GM12878 (cell line): ENCODE data around the gene NPIPB6. TPM values are rescaled to one million over a fixed set of nuclear protein-coding genes. Genes with fewer than 3 reads are reported as not detected.

Experiments
- ATAC-seq: fragments of 200-7000 bp; cut with Tn5 transposase; 3 replicates; pipeline ENCODE4 v1.9.1; 2020; ENCODE audit warnings: mild to moderate bottlenecking, moderate library complexity
- BruUV-seq: library from RNA; stranded (reverse); fragments of 400-500 nt; replicated peaks from 2 replicates; lab custom pipeline; 2021; lab: Mats Ljungman, UMichigan
- CTCF ChIA-PET: fragments of 300-600 bp; sonication (Branson Sonifier 250); formaldehyde crosslinking; extraction: SDS; loops from one replicate; lab custom pipeline; 2021; ENCODE audit warnings: inconsistent platforms; lab: Yijun Ruan, JAX
- POLR2A ChIA-PET: fragments of 350-600 bp; formaldehyde crosslinking; extraction: SDS; loops from one replicate; lab custom pipeline; 2021; ENCODE audit warnings: inconsistent platforms; lab: Charles Lee
- RAD21 ChIA-PET: fragments of 300-600 bp; sonication (Branson Sonifier 250); formaldehyde crosslinking; loops from one replicate; lab custom pipeline; 2023; ENCODE audit warnings: antibody characterized with exemption; ENCODE audit not compliant: unreplicated experiment; lab: Charles Lee
- SMC1A ChIA-PET: fragments of 300-600 bp; sonication (Branson Sonifier 250); formaldehyde crosslinking; loops from one replicate; lab custom pipeline; 2023; ENCODE audit not compliant: unreplicated experiment, uncharacterized antibody; lab: Charles Lee
- DNase-seq: peaks from one replicate; pipeline ENCODE4 v3.0.0-alpha.2; 2011; ENCODE audit warnings: low read depth, low spot score
- FAIRE-seq: peaks from 3 replicates; lab custom pipeline; 2011; peaks lifted over from hg19 to GRCh38; lab: Jason Lieb, UNC
- H2AFZ ChIP-seq: 2 replicates; pipeline ENCODE4 v1.6.0; 2011; ENCODE audit warnings: low read depth, low read length, control low read depth; ENCODE audit not compliant: control insufficient read depth
- H3K27ac ChIP-seq: 2 replicates; pipeline ENCODE4 v1.5.1; 2011; ENCODE audit warnings: control low read depth; ENCODE audit not compliant: control insufficient read depth, insufficient read depth
- H3K27me3 ChIP-seq, 2 experiments: replicated peaks in 1 of 2; 2 replicates each; pipeline versions ENCODE4 v1.6.0 to v1.6.1; 2011; ENCODE audit warnings: low read length in 1 of 2; ENCODE audit not compliant: control insufficient read depth in 2 of 2, insufficient read depth in 2 of 2
- H3K36me3 ChIP-seq, 2 experiments: 2 replicates each; pipeline ENCODE4 v1.5.1; 2011; ENCODE audit warnings: low read length in 1 of 2; ENCODE audit not compliant: control insufficient read depth in 2 of 2, insufficient read depth in 2 of 2
- H3K4me1 ChIP-seq: 2 replicates; pipeline ENCODE4 v1.6.1; 2011; ENCODE audit warnings: mild to moderate bottlenecking, low read length, moderate library complexity, mixed read lengths; ENCODE audit not compliant: control insufficient read depth, insufficient read depth
- H3K4me2 ChIP-seq: 2 replicates; pipeline ENCODE4 v1.6.0; 2011; ENCODE audit warnings: control low read depth; ENCODE audit not compliant: control insufficient read depth, insufficient read depth
- H3K4me3 ChIP-seq: fragments of 200-600 bp; sonication (generic); 2 replicates; pipeline ENCODE4 v1.5.1; 2016
- H3K79me2 ChIP-seq: 2 replicates; pipeline ENCODE4 v1.6.0; 2011; ENCODE audit warnings: low read length; ENCODE audit not compliant: control insufficient read depth, insufficient read depth
- H3K9ac ChIP-seq: 2 replicates; pipeline ENCODE4 v1.8.0; 2011; ENCODE audit warnings: low read length, control low read depth, mixed read lengths; ENCODE audit not compliant: control insufficient read depth, insufficient read depth
- H3K9me3 ChIP-seq: replicated peaks from 3 replicates; pipeline ENCODE4 v1.5.1; 2011; ENCODE audit warnings: mild to moderate bottlenecking, low read length; ENCODE audit not compliant: control insufficient read depth, insufficient read depth
- H4K20me1 ChIP-seq: 2 replicates; pipeline ENCODE4 v1.6.0; 2011; ENCODE audit not compliant: control insufficient read depth, insufficient read depth
- BMI1 ChIP-seq: fragments of 450-650 bp; IDR thresholded peaks from 2 replicates; pipeline ENCODE4 v1.6.1; 2016; ENCODE audit warnings: mild to moderate bottlenecking, moderate library complexity, borderline replicate concordance
- CEBPB ChIP-seq, 2 experiments: fragments of 150-350 bp in 1 of 2; IDR thresholded peaks; 2 replicates each; pipeline ENCODE4 v1.6.1; 2012 to 2014; ENCODE audit warnings: low read depth in 2 of 2, low read length in 2 of 2, borderline replicate concordance in 1 of 2, inconsistent platforms in 1 of 2
- EP300 ChIP-seq, 2 experiments: fragments of 150-350 bp in 1 of 2; IDR thresholded peaks; 2 replicates each; pipeline ENCODE4 v1.6.1; 2011 to 2012; ENCODE audit warnings: low read depth in 2 of 2, low read length in 2 of 2, borderline replicate concordance in 1 of 2, improper control_type of control experiment in 1 of 2, inconsistent platforms in 1 of 2; ENCODE audit not compliant: control insufficient read depth in 1 of 2
- ESRRA ChIP-seq: IDR thresholded peaks from 2 replicates; pipeline ENCODE4 v1.6.1; 2012; ENCODE audit warnings: mild to moderate bottlenecking, low read length, improper control_type of control experiment
- NFYA ChIP-seq: IDR thresholded peaks from 2 replicates; pipeline ENCODE4 v1.6.1; 2011; ENCODE audit warnings: low read depth, mild to moderate bottlenecking, low read length, improper control_type of control experiment, borderline replicate concordance
- NR2F1 ChIP-seq: fragments of 450-650 bp; conservative IDR thresholded peaks from 2 replicates; pipeline ENCODE4 v1.6.1; 2017; ENCODE audit warnings: mild to moderate bottlenecking
- SMAD5 ChIP-seq: IDR thresholded peaks from 2 replicates; pipeline ENCODE4 v1.6.1; 2016; ENCODE audit warnings: antibody characterized with exemption, low read depth
- WGBS: methylation state at CpG from one replicate; pipeline ENCODE4 v1.1.6; 2016; ENCODE audit warnings: low lambda C conversion rate; ENCODE audit not compliant: insufficient replicate concordance, insufficient coverage; ENCODE audit errors: missing lambda C conversion rate; 5-methylcytosine and 5-hydroxymethylcytosine counted together
- in situ Hi-C: fragments of 300-500 bp; cut with MboI; formaldehyde crosslinking; loops from 9 replicates; pipeline ENCODE4 v1.14.3; 2018; ENCODE audit warnings: mixed read lengths
- intact Hi-C: fragments of 100-400 bp; cut with micrococcal nuclease; formaldehyde crosslinking; loops from one replicate; pipeline ENCODE4 v1.14.2; 2022; ENCODE audit not compliant: unreplicated experiment
- polyA plus RNA-seq, 11 experiments: library from polyadenylated mRNA; depleted of rRNA in 4 of 11; unstranded in 6 of 11; stranded (reverse) in 5 of 11; fragments of >200 nt; fragmentation: Nextera tagmentation in 4 of 11; fragmentation: Illumina TruSeq in 1 of 11; extraction: Ambion mirVana in 4 of 11; extraction: Trizol in 1 of 11; gene quantifications; 1 replicate in 1 of 11; 2 replicates in 10 of 11; pipeline versions ENCODE4 v1.2.1 to v1.2.3, GENCODE V29; 2011 to 2016; ENCODE audit warnings: inconsistent platforms in 2 of 11, missing spikeins in 2 of 11, low read depth in 1 of 11
- total RNA-seq, 4 experiments: library from RNA; depleted of rRNA in 3 of 4; stranded (reverse); fragments of >200 nt in 3 of 4; fragmentation: Illumina TruSeq in 1 of 4; extraction: Trizol in 1 of 4; gene quantifications; 2 replicates each; pipeline versions ENCODE4 v1.2.1 to v1.2.3, GENCODE V29; 2013 to 2021
- TF ChIP-seq, protein P1 (sequence below): fragments of 450-650 bp; formaldehyde crosslinking; IDR thresholded peaks from 2 replicates; pipeline ENCODE4 v1.4.0; 2022; ENCODE audit warnings: mild to moderate bottlenecking, moderate library complexity
- TF ChIP-seq, protein P2 (sequence below): IDR thresholded peaks from 2 replicates; pipeline ENCODE4 v1.6.1; 2012; ENCODE audit warnings: low read depth, low read length, improper control_type of control experiment

Gene NPIPB6
- total and polyA plus RNA-seq, 10 of the 15 experiments (the other 5 are each of a cell fraction or from before 2014, with no cell fraction given): 0.24 to 0.76 (median 0.44) TPM; not detected in 5

DNA sequence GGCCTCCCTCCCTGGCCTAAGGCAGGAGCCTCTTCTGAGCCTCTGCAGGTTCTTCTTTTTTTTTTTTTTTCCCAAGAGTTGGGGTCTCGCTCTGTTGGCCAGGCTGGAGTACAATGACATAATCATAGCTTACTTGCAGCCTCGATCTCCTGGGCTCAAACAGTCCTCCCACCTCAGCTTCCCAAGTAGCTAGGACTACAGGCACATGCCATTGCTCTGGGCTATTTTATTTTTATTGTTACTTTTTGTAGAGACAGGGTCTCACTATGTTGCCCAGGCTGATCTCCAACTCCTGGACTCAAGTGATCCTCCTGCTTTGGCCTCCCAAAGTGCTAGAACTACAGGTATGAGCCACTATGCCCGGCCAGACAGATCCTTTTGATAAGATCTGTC, 38.4 kb downstream of the NPIPB6 start (continued):
- TF ChIP-seq CEBPB (IDR thresholded peaks at IDR 0.05; ENCODE audit: borderline replicate concordance in 1 of 2, low read depth in 2 of 2, low read length in 2 of 2): no peak

DNA sequence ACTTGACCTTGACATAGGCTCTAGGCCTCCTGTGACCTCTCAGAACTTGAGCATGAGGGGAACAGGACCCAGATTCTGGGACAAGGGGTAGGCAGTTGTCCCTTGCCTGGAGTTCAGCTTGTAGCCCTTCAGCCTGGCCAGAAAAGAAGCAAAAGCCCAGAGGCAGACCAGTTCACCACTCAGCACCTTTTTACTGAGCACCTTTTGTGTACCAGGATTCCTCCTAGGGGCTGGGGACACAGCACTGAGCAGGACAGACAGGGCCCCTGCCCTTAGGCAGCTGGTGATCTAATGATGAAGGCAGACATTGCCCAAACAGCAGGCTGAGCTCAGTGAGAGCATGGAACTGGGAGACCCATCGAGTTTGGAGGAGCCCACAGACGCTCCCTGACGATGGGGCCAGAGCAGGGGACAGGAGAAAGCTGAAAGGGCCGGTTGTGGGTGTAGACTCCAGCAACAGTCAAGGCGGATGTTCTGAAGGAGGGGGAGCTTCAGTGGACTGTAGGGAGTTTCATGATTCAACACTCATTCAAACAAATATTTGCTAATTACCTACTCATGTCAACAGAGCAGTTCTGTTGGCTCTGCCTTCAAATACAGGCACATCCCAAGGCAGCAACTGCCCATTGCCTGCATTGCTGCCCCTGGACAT, 38.9 kb downstream of the NPIPB6 start:
- Histone ChIP-seq H3K36me3 (no peaks in the 10 kb centered on the region), H3K4me1 (no peaks in the 10 kb centered on the region), H3K27me3 (no peaks in the 10 kb centered on the region), H3K27ac (no peak overlapping the region), H3K4me2 (no peak overlapping the region), H3K79me2 (no peaks in the 10 kb centered on the region), H2AFZ (no peak overlapping the region), H3K4me3 (no peak overlapping the region), H3K9me3 (no peaks in the 10 kb centered on the region), H4K20me1 (no peaks in the 10 kb centered on the region), H3K9ac (no peak overlapping the region)
- intact Hi-C loops (no loop called here), in situ Hi-C loops (no loop called here)
- no TSS peak for BruUV-seq
- ChIA-PET RAD21 (interaction anchor here (0.8 to 1.2 kb wide), 2 partner anchors 225 to 292 kb away, joined by 3 read pairs; no protein-coding TSS in a partner anchor), POLR2A (no interaction called here), SMC1A (interaction anchor here (0.9 kb wide), 1 partner anchor 61 kb away, joined by 3 read pairs; no protein-coding TSS in a partner anchor), CTCF (interaction anchor here (0.9 to 1.5 kb wide), 3 partner anchors 46 to 292 kb away, joined by 3 read pairs; no protein-coding TSS in a partner anchor)
- no peak for TF ChIP-seq NR2F1
- TF ChIP-seq, protein P1, sequence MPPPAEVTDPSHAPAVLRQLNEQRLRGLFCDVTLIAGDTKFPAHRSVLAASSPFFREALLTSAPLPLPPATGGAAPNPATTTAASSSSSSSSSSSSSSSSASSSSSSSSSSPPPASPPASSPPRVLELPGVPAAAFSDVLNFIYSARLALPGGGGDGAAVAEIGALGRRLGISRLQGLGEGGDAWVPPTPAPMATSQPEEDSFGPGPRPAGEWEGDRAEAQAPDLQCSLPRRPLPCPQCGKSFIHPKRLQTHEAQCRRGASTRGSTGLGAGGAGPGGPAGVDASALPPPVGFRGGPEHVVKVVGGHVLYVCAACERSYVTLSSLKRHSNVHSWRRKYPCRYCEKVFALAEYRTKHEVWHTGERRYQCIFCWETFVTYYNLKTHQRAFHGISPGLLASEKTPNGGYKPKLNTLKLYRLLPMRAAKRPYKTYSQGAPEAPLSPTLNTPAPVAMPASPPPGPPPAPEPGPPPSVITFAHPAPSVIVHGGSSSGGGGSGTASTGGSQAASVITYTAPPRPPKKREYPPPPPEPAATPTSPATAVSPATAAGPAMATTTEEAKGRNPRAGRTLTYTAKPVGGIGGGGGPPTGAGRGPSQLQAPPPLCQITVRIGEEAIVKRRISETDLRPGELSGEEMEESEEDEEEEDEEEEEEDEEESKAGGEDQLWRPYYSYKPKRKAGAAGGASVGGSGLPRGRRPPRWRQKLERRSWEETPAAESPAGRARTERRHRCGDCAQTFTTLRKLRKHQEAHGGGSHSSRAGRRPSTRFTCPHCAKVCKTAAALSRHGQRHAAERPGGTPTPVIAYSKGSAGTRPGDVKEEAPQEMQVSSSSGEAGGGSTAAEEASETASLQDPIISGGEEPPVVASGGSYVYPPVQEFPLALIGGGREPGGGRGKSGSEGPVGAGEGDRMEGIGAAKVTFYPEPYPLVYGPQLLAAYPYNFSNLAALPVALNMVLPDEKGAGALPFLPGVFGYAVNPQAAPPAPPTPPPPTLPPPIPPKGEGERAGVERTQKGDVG (CRISPR knock-in tag): no peak
- no peak for TF ChIP-seq ESRRA
- no peak for TF ChIP-seq CEBPB (IDR thresholded peaks at IDR 0.05; ENCODE audit: borderline replicate concordance in 1 of 2, low read depth in 2 of 2, low read length in 2 of 2)
- TF ChIP-seq BMI1: no peak
- TF ChIP-seq EP300 (IDR thresholded peaks at IDR 0.05; ENCODE audit: borderline replicate concordance in 1 of 2, control insufficient read depth in 1 of 2, low read depth in 2 of 2, low read length in 2 of 2): no peak
- TF ChIP-seq, protein P2, sequence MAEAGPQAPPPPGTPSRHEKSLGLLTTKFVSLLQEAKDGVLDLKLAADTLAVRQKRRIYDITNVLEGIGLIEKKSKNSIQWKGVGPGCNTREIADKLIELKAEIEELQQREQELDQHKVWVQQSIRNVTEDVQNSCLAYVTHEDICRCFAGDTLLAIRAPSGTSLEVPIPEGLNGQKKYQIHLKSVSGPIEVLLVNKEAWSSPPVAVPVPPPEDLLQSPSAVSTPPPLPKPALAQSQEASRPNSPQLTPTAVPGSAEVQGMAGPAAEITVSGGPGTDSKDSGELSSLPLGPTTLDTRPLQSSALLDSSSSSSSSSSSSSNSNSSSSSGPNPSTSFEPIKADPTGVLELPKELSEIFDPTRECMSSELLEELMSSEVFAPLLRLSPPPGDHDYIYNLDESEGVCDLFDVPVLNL: no peak
- no peak for TF ChIP-seq NFYA
- no peak for TF ChIP-seq SMAD5
- DNase-seq: no peak
- no peak for ATAC-seq
- WGBS: 58% methylated on average over 5 of the region's 5 CpGs
- FAIRE-seq: no peak
